ENCODE results near the gene PGS1.
A peak's percentile ranks its signal among the peaks of the same experiment; 100 is the strongest.

Gene PGS1

GRCh38 chr17:78398390-78398789 lies 19.9 kb downstream of the PGS1 start:
- Mint-ChIP-seq H3K4me3 (no peak overlapping the region), H3K4me1 (ENCODE audit: low read depth) (peaks cover 8% of the 10 kb centered on the region), H3K9me3 (no peaks in the 10 kb centered on the region), H3K27ac (no peak overlapping the region), H3K27me3 (no peaks in the 10 kb centered on the region), H3K36me3 (ENCODE audit: low read depth) (peaks cover 81% of the 10 kb centered on the region)

- Mint-ChIP-seq H3K27ac (no peak overlapping the region), H3K27me3 (no peaks in the 10 kb centered on the region), H3K36me3 (ENCODE audit: low read depth) (peaks cover 84% of the 10 kb centered on the region), H3K4me1 (ENCODE audit: low read depth) (peaks cover 5% of the 10 kb centered on the region), H3K4me3 (no peak overlapping the region), H3K9me3 (no peaks in the 10 kb centered on the region)
Measured at GRCh38 chr17:78399028-78399692, 20.7 kb downstream of the PGS1 start.

DNA sequence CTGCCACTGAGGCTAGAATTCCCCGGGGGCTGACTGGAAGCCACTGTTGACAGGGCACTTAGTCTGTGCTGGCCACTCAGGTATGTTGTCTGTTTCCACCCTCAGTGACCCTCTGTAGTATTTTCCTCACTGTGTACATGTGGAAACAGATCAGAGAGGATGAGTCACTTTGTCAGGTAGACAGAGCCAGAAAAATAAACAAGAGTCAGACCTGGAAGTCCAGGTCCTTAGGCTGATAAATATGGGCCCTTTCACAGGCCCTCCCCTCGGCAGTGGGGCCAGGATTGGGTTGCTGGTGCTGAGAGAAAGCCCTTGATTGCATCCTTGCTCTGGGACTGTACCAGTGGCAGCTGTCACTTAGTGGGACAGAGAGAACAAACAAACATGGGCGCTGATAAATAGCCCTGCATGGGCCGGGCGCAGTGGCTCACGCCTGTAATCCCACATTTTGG lies 21.3 kb downstream of the PGS1 start:
- no peaks in the 10 kb centered on the region for H3K27me3 Mint-ChIP-seq
- no peaks in the 10 kb centered on the region for H3K9me3 Mint-ChIP-seq
- H3K4me3 Mint-ChIP-seq = no peak overlapping the region
- H3K27ac Mint-ChIP-seq = no peak overlapping the region
- peaks cover 5% of the 10 kb centered on the region for H3K4me1 Mint-ChIP-seq (ENCODE audit: low read depth)
- H3K36me3 Mint-ChIP-seq (ENCODE audit: low read depth) = peaks cover 85% of the 10 kb centered on the region

- Mint-ChIP-seq H3K27ac (no peak overlapping the region), H3K9me3 (no peaks in the 10 kb centered on the region), H3K4me1 (ENCODE audit: low read depth) (no peaks in the 10 kb centered on the region), H3K36me3 (ENCODE audit: low read depth) (peaks cover 87% of the 10 kb centered on the region), H3K4me3 (no peak overlapping the region), H3K27me3 (no peaks in the 10 kb centered on the region)
Measured at GRCh38 chr17:78400581-78401240, 22.3 kb downstream of the PGS1 start.

- no peaks in the 10 kb centered on the region for H3K27me3 Mint-ChIP-seq
- H3K4me3 Mint-ChIP-seq = no peak overlapping the region
- H3K4me1 Mint-ChIP-seq (ENCODE audit: low read depth) = no peaks in the 10 kb centered on the region
- H3K27ac Mint-ChIP-seq = no peak overlapping the region
- H3K9me3 Mint-ChIP-seq = no peaks in the 10 kb centered on the region
- H3K36me3 Mint-ChIP-seq (ENCODE audit: low read depth) = peaks cover 84% of the 10 kb centered on the region
Measured at GRCh38 chr17:78401246-78401645, 22.8 kb downstream of the PGS1 start.

GRCh38 chr17:78401891-78402290 lies 23.4 kb downstream of the PGS1 start:
- Mint-ChIP-seq H3K27me3 (no peaks in the 10 kb centered on the region), H3K4me3 (no peak overlapping the region), H3K4me1 (ENCODE audit: low read depth) (no peaks in the 10 kb centered on the region), H3K9me3 (no peaks in the 10 kb centered on the region), H3K27ac (no peak overlapping the region), H3K36me3 (ENCODE audit: low read depth) (peaks cover 79% of the 10 kb centered on the region)

DNA sequence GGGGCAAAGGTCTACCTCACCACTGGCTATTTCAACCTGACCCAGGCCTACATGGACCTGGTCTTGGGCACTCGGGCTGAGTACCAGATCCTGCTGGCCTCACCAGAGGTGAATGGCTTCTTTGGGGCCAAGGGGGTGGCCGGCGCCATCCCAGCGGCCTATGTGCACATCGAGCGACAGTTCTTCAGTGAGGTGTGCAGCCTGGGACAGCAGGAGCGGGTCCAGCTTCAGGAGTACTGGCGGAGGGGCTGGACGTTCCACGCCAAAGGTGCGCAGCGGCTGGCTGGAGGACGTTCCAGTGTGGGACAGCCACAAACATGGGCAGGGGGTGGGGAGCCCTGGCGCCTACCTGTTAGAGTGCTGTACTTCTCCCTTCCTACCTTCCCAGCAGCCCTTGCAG lies 25.4 kb downstream of the PGS1 start:
- H3K9me3 Mint-ChIP-seq = no peaks in the 10 kb centered on the region
- no peak overlapping the region for H3K4me3 Mint-ChIP-seq
- H3K36me3 Mint-ChIP-seq (ENCODE audit: low read depth) = peaks cover 66% of the 10 kb centered on the region
- no peak overlapping the region for H3K27ac Mint-ChIP-seq
- H3K27me3 Mint-ChIP-seq = no peaks in the 10 kb centered on the region
- H3K4me1 Mint-ChIP-seq (ENCODE audit: low read depth) = no peaks in the 10 kb centered on the region

DNA sequence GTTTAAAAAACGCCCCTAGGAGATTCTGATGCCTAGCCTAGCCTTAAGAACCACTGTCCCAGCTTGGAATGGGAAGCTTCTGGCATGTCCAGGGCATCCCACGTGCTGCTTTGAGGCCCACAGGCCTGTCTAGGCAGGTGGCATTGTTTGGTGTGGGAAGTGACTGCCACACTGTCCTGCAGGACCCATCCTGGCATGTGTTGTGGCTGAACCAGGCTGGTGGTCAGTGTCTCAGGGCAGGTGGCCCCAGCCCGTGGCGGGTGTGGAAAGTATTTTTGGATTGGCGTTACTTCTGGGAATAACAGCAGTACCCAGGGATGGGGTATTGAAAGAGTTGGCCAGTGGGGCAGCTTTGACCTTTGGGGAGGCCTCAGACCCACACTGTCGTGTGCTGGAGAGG lies 27.9 kb downstream of the PGS1 start:
- Mint-ChIP-seq H3K9me3 (no peaks in the 10 kb centered on the region), H3K4me3 (no peak overlapping the region), H3K27me3 (no peaks in the 10 kb centered on the region), H3K27ac (no peak overlapping the region), H3K36me3 (ENCODE audit: low read depth) (peaks cover 57% of the 10 kb centered on the region), H3K4me1 (ENCODE audit: low read depth) (peaks cover 5% of the 10 kb centered on the region)

DNA sequence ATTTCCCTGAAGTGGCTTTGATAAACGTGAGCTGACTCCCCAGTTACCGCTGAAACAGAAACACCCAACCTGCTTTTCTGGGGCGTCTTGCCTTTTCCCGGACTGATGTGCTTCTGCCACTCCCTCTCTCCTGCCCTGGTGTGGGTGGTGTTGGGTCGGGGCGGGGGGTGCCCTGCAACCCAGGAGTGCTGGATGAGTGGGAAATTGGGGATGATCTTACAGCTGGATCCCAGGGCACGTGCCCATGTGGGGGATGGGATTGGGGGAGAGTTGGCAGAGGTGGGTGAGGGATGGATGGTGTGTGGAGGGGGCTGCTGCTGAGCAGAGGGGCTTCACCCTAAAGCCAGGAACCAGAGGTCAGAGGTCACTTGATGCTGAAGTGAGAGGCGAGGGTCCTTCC lies 28.5 kb downstream of the PGS1 start:
- peaks cover 10% of the 10 kb centered on the region for H3K4me1 Mint-ChIP-seq (ENCODE audit: low read depth)
- H3K4me3 Mint-ChIP-seq = no peak overlapping the region
- no peaks in the 10 kb centered on the region for H3K27me3 Mint-ChIP-seq

DNA sequence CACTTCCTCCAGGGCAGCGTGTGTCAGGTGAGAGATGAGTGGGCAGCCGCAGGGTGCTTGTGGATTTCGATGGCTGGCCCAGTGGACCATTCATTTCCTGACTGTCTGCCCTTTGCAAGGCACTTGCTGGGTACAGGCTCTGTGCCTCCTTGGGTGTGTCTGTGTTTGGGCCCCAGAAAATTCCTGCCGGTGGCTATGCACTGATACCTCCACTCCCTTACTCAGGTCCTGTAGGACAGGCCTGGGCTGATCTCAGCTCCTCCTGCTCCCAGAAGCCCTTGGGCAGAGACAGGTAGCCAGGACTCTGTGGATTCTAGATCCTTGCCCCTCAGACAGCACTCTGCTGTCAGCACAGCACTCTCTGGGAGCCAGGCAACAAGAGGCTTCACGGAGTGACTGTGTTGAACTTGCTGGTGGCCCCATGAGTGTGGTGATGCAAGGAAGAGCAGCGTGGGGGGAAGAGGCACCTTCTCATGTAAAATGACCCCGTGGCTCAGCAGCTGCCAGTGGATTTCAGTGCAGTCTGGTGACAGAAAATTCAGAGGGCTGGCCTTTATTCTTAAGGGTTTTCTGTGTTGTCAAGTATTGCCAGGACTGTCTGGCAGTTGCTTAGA lies 29.0 kb downstream of the PGS1 start:
- Mint-ChIP-seq H3K4me1 (ENCODE audit: low read depth) (peaks cover 16% of the 10 kb centered on the region), H3K4me3 (no peak overlapping the region), H3K27ac (no peak overlapping the region), H3K27me3 (no peaks in the 10 kb centered on the region), H3K9me3 (no peaks in the 10 kb centered on the region), H3K36me3 (ENCODE audit: low read depth) (peaks cover 52% of the 10 kb centered on the region)

More for the DNA sequence above, 28.5 kb downstream of the PGS1 start:
- Mint-ChIP-seq H3K9me3 (no peaks in the 10 kb centered on the region), H3K36me3 (ENCODE audit: low read depth) (peaks cover 52% of the 10 kb centered on the region), H3K27ac (no peak overlapping the region)

- Mint-ChIP-seq H3K27me3 (no peaks in the 10 kb centered on the region), H3K27ac (peak overlapping the region; percentile 12), H3K4me1 (ENCODE audit: low read depth) (peaks cover 27% of the 10 kb centered on the region), H3K4me3 (no peak overlapping the region), H3K9me3 (no peaks in the 10 kb centered on the region), H3K36me3 (ENCODE audit: low read depth) (peaks cover 43% of the 10 kb centered on the region)
Measured at GRCh38 chr17:78408476-78409050, 30.1 kb downstream of the PGS1 start.

DNA sequence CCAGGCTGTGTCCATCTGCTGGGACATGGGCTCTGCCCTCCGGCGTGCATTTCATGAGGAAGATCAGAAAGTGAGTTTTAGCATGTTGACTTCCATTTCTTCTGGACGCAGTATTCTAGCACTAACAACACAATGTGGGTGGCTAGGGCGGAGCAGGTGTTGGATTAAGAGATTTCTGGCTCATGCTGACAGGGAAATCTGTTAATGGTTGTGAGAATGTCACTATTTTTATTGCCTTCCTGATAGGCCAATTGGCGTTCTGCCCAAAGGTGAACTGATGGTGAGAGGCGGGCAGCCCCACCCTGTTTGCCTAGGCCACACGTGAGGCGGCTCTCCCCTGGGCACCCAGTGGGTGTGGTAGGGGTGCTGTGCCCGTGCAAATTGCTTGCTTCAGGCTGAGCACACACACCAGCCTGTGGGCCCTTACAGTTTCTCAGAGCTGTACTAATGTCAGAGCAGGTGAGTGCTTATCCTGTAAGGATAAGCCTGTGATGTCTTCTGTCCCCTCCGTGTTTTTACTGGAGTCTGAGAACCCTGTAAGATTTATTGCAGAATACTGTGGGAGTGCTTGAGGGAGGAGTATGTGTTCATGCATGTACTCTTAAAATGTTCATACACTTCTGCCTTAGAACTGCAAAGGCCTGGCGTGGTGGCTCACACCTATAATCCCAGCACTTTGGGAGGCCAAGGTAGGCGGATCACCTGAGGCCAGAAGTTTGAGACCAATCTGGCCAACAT lies 30.9 kb downstream of the PGS1 start:
- peaks cover 35% of the 10 kb centered on the region for H3K36me3 Mint-ChIP-seq (ENCODE audit: low read depth)
- peak overlapping the region; percentile 19 for H3K27ac Mint-ChIP-seq
- H3K4me3 Mint-ChIP-seq = no peak overlapping the region
- H3K27me3 Mint-ChIP-seq = no peaks in the 10 kb centered on the region
- no peaks in the 10 kb centered on the region for H3K9me3 Mint-ChIP-seq
- H3K4me1 Mint-ChIP-seq (ENCODE audit: low read depth) = peaks cover 35% of the 10 kb centered on the region

GRCh38 chr17:78411241-78411857 lies 32.9 kb downstream of the PGS1 start:
- H3K36me3 Mint-ChIP-seq (ENCODE audit: low read depth) = peaks cover 35% of the 10 kb centered on the region
- no peaks in the 10 kb centered on the region for H3K27me3 Mint-ChIP-seq
- peak overlapping the region; percentile 70 for H3K27ac Mint-ChIP-seq
- H3K9me3 Mint-ChIP-seq = no peaks in the 10 kb centered on the region
- peaks cover 49% of the 10 kb centered on the region for H3K4me1 Mint-ChIP-seq (ENCODE audit: low read depth)
- no peak overlapping the region for H3K4me3 Mint-ChIP-seq

GRCh38 chr17:78412403-78412802 lies 34.0 kb downstream of the PGS1 start:
- Mint-ChIP-seq H3K4me1 (ENCODE audit: low read depth) (peaks cover 56% of the 10 kb centered on the region), H3K27ac (peak overlapping the region; percentile 83), H3K4me3 (peak overlapping the region; percentile 45), H3K36me3 (ENCODE audit: low read depth) (peaks cover 39% of the 10 kb centered on the region), H3K27me3 (no peaks in the 10 kb centered on the region), H3K9me3 (no peaks in the 10 kb centered on the region)

Measured in stimulated activated naive CD8-positive, alpha-beta T cell treated with anti-CD3 and anti-CD28 coated beads, Interleukin-15, Interleukin-2, amounts not matched to agents 100 ng/mL and 50 ng/mL, for 24 hours (primary cell).